Peyer's patch (tissue), 4 donors: ENCODE results near the gene TNFRSF19. TPM values are rescaled to one million over a fixed set of nuclear protein-coding genes. Genes with fewer than 3 reads are reported as not detected.

Experiments used
- DNase-seq, 3 donors: peaks; one replicate each; pipeline ENCODE4 v3.0.0-alpha.2; 2017 to 2019
- H3K27ac ChIP-seq, 4 donors: fragments of 200-600 bp; sonication (generic); one replicate each; pipeline ENCODE4 v1.5.1; 2016 to 2019
- H3K27me3 ChIP-seq, 2 donors: fragments of 200-600 bp; sonication (generic); one replicate each; pipeline ENCODE4 v1.5.1; 2019
- H3K36me3 ChIP-seq, 3 donors: fragments of 200-600 bp; sonication (generic); one replicate each; pipeline ENCODE4 v1.5.1; 2016 to 2019
- H3K4me1 ChIP-seq, 4 donors: fragments of 200-600 bp; sonication (generic); one replicate each; pipeline ENCODE4 v1.5.1; 2016 to 2019
- H3K4me3 ChIP-seq, 4 donors: fragments of 200-600 bp; sonication (generic); 1 replicate in 3 of 4; 2 replicates in 1 of 4; pipeline ENCODE4 v1.5.1; 2016 to 2019; ENCODE audit warnings: mild to moderate bottlenecking in 1 of 4
- H3K9me3 ChIP-seq, 4 donors: fragments of 200-600 bp; sonication (generic); one replicate each; pipeline ENCODE4 v1.5.1; 2016 to 2019; ENCODE audit warnings: mild to moderate bottlenecking in 1 of 4
- CTCF ChIP-seq, 6 experiments: fragments of 450-650 bp in 4 of 6; fragments of 200-600 bp in 2 of 6; sonication (generic) in 1 of 6; IDR thresholded peaks; one replicate each; pipeline ENCODE4 v1.5.1; 2017 to 2019; ENCODE audit warnings: antibody characterized with exemption in 6 of 6, mild to moderate bottlenecking in 3 of 6, moderate library complexity in 1 of 6
- POLR2A ChIP-seq, 2 donors: fragments of 450-650 bp; IDR thresholded peaks; one replicate each; pipeline ENCODE4 v1.5.1; 2017; ENCODE audit warnings: antibody characterized with exemption in 2 of 2, mild to moderate bottlenecking in 2 of 2, moderate library complexity in 2 of 2
- total RNA-seq, 4 donors: library from RNA; depleted of rRNA; stranded (reverse); fragments of >200 nt; gene quantifications; one replicate each; pipeline ENCODE4 v1.1.0, GENCODE V29; 2016

Gene TNFRSF19
- total RNA-seq, 4 donors from 2014 or later, result 0.94 to 1.7 (median 1.2) TPM; not detected in 1

- H3K36me3 ChIP-seq, result no peaks in the 10 kb centered on the region
- no peaks in the 10 kb centered on the region for H3K4me1 ChIP-seq
- TF ChIP-seq CTCF (IDR thresholded peaks at IDR 0.05) (no peak), POLR2A (IDR thresholded peaks at IDR 0.05) (no peak)
- H3K27ac ChIP-seq, result no peak overlapping the region
- DNase-seq, result no peak
- no peak overlapping the region for H3K4me3 ChIP-seq
- no peaks in the 10 kb centered on the region for H3K9me3 ChIP-seq
- no peaks in the 10 kb centered on the region for H3K27me3 ChIP-seq
Measured at GRCh38 chr13:23618341-23618740, 48.1 kb downstream of the TNFRSF19 start.

DNA sequence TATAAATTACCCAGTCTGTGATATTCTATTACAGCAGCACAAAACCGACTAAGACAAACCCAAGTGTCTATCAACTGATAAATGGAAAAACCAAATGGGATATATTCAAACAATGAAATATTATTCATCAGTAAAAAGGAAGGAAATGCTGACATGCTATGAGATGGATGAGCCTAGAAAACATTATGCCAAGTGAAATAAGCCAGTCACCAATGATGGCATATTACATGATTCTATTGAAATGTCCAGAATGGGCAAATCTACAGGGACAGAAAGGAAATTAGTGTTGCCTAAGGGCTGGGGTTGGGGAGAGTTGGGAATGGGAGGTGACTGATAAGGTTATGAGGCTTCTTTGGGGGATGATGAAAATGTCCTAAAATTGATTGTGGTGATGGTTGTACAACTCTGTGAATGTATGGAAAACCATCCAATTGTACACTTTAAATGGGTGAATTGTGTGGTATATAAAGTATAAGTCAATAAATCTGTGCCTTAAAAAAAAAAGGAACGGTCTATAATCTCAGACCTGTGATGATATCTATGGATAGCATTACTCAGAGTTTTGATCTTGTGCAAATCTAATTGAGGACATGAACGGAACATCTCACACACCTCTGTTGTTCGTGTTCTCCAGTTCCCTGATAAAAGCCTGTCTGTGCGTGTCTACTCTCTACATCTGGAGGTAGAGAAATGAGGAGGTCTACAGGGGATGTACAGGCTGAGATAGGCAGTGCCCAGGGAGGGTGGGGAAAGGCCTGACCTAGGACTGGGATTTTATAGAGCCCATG is 49.0 kb downstream of the TNFRSF19 start:
- DNase-seq, result no peak
- no peak overlapping the region for H3K4me3 ChIP-seq
- no peaks in the 10 kb centered on the region for H3K4me1 ChIP-seq
- TF ChIP-seq CTCF (IDR thresholded peaks at IDR 0.05) (no peak), POLR2A (IDR thresholded peaks at IDR 0.05) (no peak)
- H3K27ac ChIP-seq, result no peak overlapping the region
- H3K9me3 ChIP-seq, result no peaks in the 10 kb centered on the region
- no peaks in the 10 kb centered on the region for H3K36me3 ChIP-seq
- H3K27me3 ChIP-seq, result no peaks in the 10 kb centered on the region

DNA sequence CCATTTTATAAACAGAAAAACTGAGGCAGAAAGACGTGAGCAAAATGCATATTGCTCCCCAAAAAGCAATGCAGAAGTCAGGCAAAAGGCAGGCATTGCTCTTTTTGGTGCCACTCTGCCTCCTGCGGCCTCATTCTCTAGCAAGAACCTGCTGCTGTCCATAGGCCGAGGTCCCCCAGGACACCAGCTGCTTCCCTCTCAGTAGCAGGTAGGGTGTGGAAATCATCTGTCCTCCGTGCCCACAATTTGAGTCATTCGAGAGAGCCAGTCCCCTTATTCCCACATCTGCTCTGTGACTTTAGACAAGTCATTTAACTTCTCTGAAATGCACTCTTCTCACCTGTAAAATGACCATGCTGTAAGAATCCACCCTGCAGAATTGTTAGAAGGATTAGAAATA is 50.0 kb downstream of the TNFRSF19 start:
- H3K4me3 ChIP-seq, result no peak overlapping the region
- H3K4me1 ChIP-seq, result no peaks in the 10 kb centered on the region
- no peak for DNase-seq
- no peaks in the 10 kb centered on the region for H3K9me3 ChIP-seq
- no peak overlapping the region for H3K27ac ChIP-seq
- H3K27me3 ChIP-seq, result no peaks in the 10 kb centered on the region
- TF ChIP-seq CTCF (IDR thresholded peaks at IDR 0.05) (no peak), POLR2A (IDR thresholded peaks at IDR 0.05) (no peak)
- H3K36me3 ChIP-seq, result no peaks in the 10 kb centered on the region

GRCh38 chr13:23620613-23621315 is 50.6 kb downstream of the TNFRSF19 start:
- H3K9me3 ChIP-seq, result no peaks in the 10 kb centered on the region
- no peak for DNase-seq
- no peak overlapping the region for H3K4me3 ChIP-seq
- TF ChIP-seq POLR2A (IDR thresholded peaks at IDR 0.05) (no peak), CTCF (IDR thresholded peaks at IDR 0.05) (no peak)
- H3K27ac ChIP-seq, result no peak overlapping the region
- no peaks in the 10 kb centered on the region for H3K36me3 ChIP-seq
- no peaks in the 10 kb centered on the region for H3K4me1 ChIP-seq
- H3K27me3 ChIP-seq, result no peaks in the 10 kb centered on the region

DNA sequence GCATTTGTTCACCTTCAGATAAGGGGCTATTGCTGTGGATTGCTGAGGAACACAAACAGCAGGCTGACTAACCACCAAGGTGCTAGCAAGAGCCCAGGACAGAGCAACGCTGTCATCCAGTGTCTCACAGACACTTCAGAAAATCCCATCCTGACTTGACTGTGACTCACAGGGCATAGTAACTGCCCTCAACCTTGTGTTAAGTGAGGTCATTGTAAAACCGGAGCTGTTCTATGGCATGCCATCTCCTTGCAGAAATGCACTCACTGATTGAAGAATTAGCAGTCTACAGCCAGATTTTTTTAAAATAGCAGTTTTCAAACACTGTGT is 51.1 kb downstream of the TNFRSF19 start:
- no peak overlapping the region for H3K27ac ChIP-seq
- TF ChIP-seq POLR2A (IDR thresholded peaks at IDR 0.05) (no peak), CTCF (IDR thresholded peaks at IDR 0.05) (no peak)
- DNase-seq, result no peak

More for the DNA sequence above, 51.1 kb downstream of the TNFRSF19 start:
- no peaks in the 10 kb centered on the region for H3K9me3 ChIP-seq
- no peaks in the 10 kb centered on the region for H3K4me1 ChIP-seq
- no peaks in the 10 kb centered on the region for H3K36me3 ChIP-seq
- no peak overlapping the region for H3K4me3 ChIP-seq
- H3K27me3 ChIP-seq, result no peaks in the 10 kb centered on the region
